HepG2 (cell line): ENCODE data around the gene PTPRD. TPM values are rescaled to one million over a fixed set of nuclear protein-coding genes. Genes with fewer than 3 reads are reported as not detected.

Source experiments
- CBX5 ChIP-seq: sonication (generic); formaldehyde crosslinking; IDR thresholded peaks from 2 replicates; pipeline ENCODE4 v1.4.0; 2020; ENCODE audit warnings: missing genetic modification reagents, borderline replicate concordance
- GLMP ChIP-seq: sonication (generic); formaldehyde crosslinking; IDR thresholded peaks from 2 replicates; pipeline ENCODE4 v1.9.0; 2021; ENCODE audit warnings: missing genetic modification reagents, mild to moderate bottlenecking, borderline replicate concordance
- HIVEP1 ChIP-seq: sonication (generic); formaldehyde crosslinking; IDR thresholded peaks from 2 replicates; pipeline ENCODE4 v1.4.0; 2020; ENCODE audit warnings: mild to moderate bottlenecking, missing genetic modification reagents
- LBX2 ChIP-seq: sonication (generic); formaldehyde crosslinking; IDR thresholded peaks from 2 replicates; pipeline ENCODE4 v1.5.0; 2020; ENCODE audit warnings: missing genetic modification reagents, mild to moderate bottlenecking, borderline replicate concordance
- MLLT10 ChIP-seq: sonication (generic); formaldehyde crosslinking; IDR thresholded peaks from 2 replicates; pipeline ENCODE4 v1.4.0; 2020; ENCODE audit warnings: missing genetic modification reagents
- RBM39 ChIP-seq: fragments of 200-400 bp; formaldehyde crosslinking; IDR thresholded peaks from one replicate; pipeline ENCODE4 v1.6.1; 2018; ENCODE audit warnings: antibody characterized with exemption, mild to moderate bottlenecking, low read depth, low read length; ENCODE audit not compliant: poor library complexity, severe bottlenecking
- TRIM22 ChIP-seq: fragments of 450-650 bp; IDR thresholded peaks from 2 replicates; pipeline ENCODE4 v1.6.1; 2017
- ZBTB20 ChIP-seq: sonication (generic); formaldehyde crosslinking; IDR thresholded peaks from 2 replicates; pipeline ENCODE4 v1.8.1; 2023; ENCODE audit warnings: missing genetic modification reagents, low read depth, mild to moderate bottlenecking, borderline replicate concordance
- ZNF510 ChIP-seq: sonication (generic); formaldehyde crosslinking; IDR thresholded peaks from 2 replicates; pipeline ENCODE4 v1.4.0; 2020; ENCODE audit warnings: low read depth, mild to moderate bottlenecking, missing genetic modification reagents
- ZNF646 ChIP-seq: sonication (generic); formaldehyde crosslinking; IDR thresholded peaks from 2 replicates; pipeline ENCODE4 v1.9.0; 2021; ENCODE audit warnings: mild to moderate bottlenecking, missing genetic modification reagents
- polyA plus RNA-seq, 8 experiments: library from polyadenylated mRNA; depleted of rRNA in 3 of 8; stranded (reverse) in 7 of 8; unstranded in 1 of 8; fragments of >200 nt; fragmentation: Illumina TruSeq in 4 of 8; extraction: Trizol in 4 of 8; gene quantifications; 2 replicates each; pipeline versions ENCODE4 v1.2.1 to v1.2.3, GENCODE V29; 2011 to 2016; ENCODE audit warnings: low read depth in 4 of 8, missing spikeins in 1 of 8, mixed read lengths in 1 of 8; ENCODE audit not compliant: insufficient read depth in 1 of 8
- total RNA-seq, 5 experiments: library from RNA; depleted of rRNA; stranded (reverse); fragments of >200 nt; fragmentation: Illumina TruSeq; extraction: Trizol; gene quantifications; 2 replicates each; pipeline ENCODE4 v1.2.3, GENCODE V29; 2016; ENCODE audit warnings: low read depth in 1 of 5

Gene PTPRD
- total and polyA plus RNA-seq, 2 of the 13 experiments (the other 11 are each of a cell fraction or from before 2014, with no cell fraction given), result 0.05 TPM; not detected in 1

- TF ChIP-seq ZNF646 (CRISPR knock-in tag), result no peak
- no peak for TF ChIP-seq ZNF510 (CRISPR knock-in tag)
- no peak for TF ChIP-seq RBM39
- no peak for TF ChIP-seq LBX2 (CRISPR knock-in tag)
- no peak for TF ChIP-seq TRIM22
- no peak for TF ChIP-seq HIVEP1 (CRISPR knock-in tag)
- no peak for TF ChIP-seq ZBTB20 (CRISPR knock-in tag)
- TF ChIP-seq MLLT10 (CRISPR knock-in tag), result no peak
- no peak for TF ChIP-seq GLMP (CRISPR knock-in tag)
- TF ChIP-seq CBX5 (CRISPR knock-in tag), result no peak
These were observed 1919.3 kb downstream of the PTPRD start (continued) for GRCh38 chr9:8693464-8693863.
